ENCODE results near the gene PLXND1.

GRCh38 chr3:129560269-129560787, 46.1 kb downstream of the PLXND1 start:
- no peak for TF ChIP-seq CTCF (IDR thresholded peaks at IDR 0.05; ENCODE audit: insufficient read depth, low read length)
- TF ChIP-seq POLR2AphosphoS5 (IDR thresholded peaks at IDR 0.05; ENCODE audit: low read depth) = no peak
